Activated CD4-positive, alpha-beta memory T cell treated with anti-CD3 and anti-CD28 coated beads for 36 hours (primary cell): ENCODE measurements around the gene ANKS3. TPM values are rescaled to one million over a fixed set of nuclear protein-coding genes. Genes with fewer than 3 reads are reported as not detected.

Source experiments
- CTCF ChIA-PET: fragments of 350-600 bp; sonication (Branson Sonifier 250); formaldehyde crosslinking; loops from one replicate; lab custom pipeline; 2021; ENCODE audit warnings: antibody characterized with exemption, inconsistent platforms; lab: Charles Lee
- POLR2A ChIA-PET: fragments of 350-600 bp; sonication (Branson Sonifier 250); formaldehyde crosslinking; loops from one replicate; lab custom pipeline; 2021; ENCODE audit warnings: antibody characterized with exemption; lab: Charles Lee
- DNase-seq: peaks from one replicate; pipeline ENCODE4 v3.0.0-alpha.2; 2020
- H3K27ac Mint-ChIP-seq: one replicate; pipeline ENCODE4 v1.8.0; 2021; ENCODE audit warnings: mixed read lengths
- H3K27me3 Mint-ChIP-seq: one replicate; pipeline ENCODE4 v1.8.0; 2021; ENCODE audit warnings: mixed read lengths
- H3K36me3 Mint-ChIP-seq: one replicate; pipeline ENCODE4 v1.8.0; 2021; ENCODE audit warnings: mixed read lengths
- H3K4me1 Mint-ChIP-seq: one replicate; pipeline ENCODE4 v1.8.0; 2021; ENCODE audit warnings: low read depth, mixed read lengths
- H3K4me3 Mint-ChIP-seq: one replicate; pipeline ENCODE4 v1.8.0; 2021; ENCODE audit warnings: mild to moderate bottlenecking, mixed read lengths
- H3K9me3 Mint-ChIP-seq: one replicate; pipeline ENCODE4 v1.8.0; 2021; ENCODE audit warnings: mixed read lengths
- intact Hi-C: fragments of 100-400 bp; cut with micrococcal nuclease; formaldehyde crosslinking; loops from one replicate; pipeline ENCODE4 v1.15.1; 2023
- total RNA-seq, 2 experiments: library from RNA; stranded (reverse); gene quantifications; one replicate each; pipeline ENCODE4 v1.2.3, GENCODE V29; 2021

The ANKS3 gene
- total RNA-seq, 2 experiments from 2014 or later: 11.7 to 13.3 TPM

DNA sequence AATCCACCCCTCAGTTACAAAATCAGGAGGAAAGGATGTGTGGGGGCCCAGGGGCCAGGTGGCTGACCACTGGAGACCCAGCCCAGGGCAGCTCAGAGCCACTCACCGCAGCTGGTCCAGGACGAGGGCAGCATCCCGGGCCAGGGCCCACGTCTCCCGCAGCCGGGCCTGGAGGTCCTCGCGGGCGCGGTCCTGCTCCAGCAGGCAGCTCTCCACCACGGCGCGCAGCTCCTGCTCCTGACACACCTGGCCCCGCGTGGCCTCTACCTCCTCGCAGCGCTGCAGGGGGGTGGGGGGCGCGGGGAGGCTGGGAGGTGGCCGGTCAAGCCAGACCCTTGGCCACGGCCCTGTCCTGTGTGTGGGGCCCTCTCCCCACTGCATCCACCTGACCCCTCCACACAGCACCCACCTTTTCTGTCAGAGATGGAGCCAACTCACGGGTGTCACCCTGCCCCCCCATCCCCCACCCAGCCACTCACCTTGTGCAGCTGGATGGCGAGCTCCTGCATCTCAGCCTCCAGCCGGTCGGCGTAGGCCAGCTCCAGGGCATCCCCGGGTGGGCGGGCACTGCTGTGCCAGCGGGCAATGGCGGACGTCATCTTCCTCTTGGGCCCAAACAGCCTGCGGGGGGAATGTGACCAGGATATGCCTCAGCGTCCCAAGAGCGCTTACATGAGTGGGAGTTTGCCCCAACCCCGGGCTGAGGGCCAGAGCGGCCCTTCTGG lies 35.6 kb downstream of the ANKS3 start:
- no peaks in the 10 kb centered on the region for H3K9me3 Mint-ChIP-seq
- POLR2A ChIA-PET: no interaction called here
- H3K27me3 Mint-ChIP-seq: no peaks in the 10 kb centered on the region
- no peak overlapping the region for H3K4me3 Mint-ChIP-seq
- no peak for DNase-seq
- H3K36me3 Mint-ChIP-seq: peaks cover 6% of the 10 kb centered on the region
- CTCF ChIA-PET: no interaction called here
- intact Hi-C loops: no loop called here
- peaks cover 11% of the 10 kb centered on the region for H3K4me1 Mint-ChIP-seq
- H3K27ac Mint-ChIP-seq: no peak overlapping the region

DNA sequence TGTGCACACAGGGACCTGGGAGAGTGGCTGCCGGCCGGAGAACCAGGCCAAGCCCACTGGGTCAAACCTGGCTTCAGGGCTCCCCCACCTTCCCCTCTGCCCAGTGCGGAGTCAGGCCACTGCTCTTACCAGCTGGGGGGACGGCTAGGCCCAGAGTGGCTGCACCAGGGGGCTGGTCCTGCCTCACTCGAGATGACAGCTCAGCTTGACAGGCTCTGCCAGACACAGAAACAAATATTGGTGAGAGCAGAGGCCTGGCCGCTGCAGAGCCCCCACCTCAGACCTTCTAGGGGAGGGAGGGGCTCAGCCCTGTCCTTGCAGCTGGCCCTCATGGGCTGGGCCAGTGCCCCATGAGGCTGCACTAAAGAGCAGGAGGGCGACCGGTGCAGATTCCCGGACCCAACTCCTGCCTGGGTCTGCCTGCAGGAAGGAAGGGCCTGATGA lies 36.2 kb downstream of the ANKS3 start:
- Mint-ChIP-seq H3K4me1 (peaks cover 11% of the 10 kb centered on the region), H3K27me3 (no peaks in the 10 kb centered on the region), H3K9me3 (no peaks in the 10 kb centered on the region), H3K27ac (no peak overlapping the region), H3K4me3 (no peak overlapping the region), H3K36me3 (peaks cover 6% of the 10 kb centered on the region)
- intact Hi-C loops: no loop called here
- ChIA-PET CTCF (no interaction called here), POLR2A (no interaction called here)
- no peak for DNase-seq

GRCh38 chr16:4696905-4697847 lies 36.9 kb downstream of the ANKS3 start:
- H3K9me3 Mint-ChIP-seq: no peaks in the 10 kb centered on the region
- ChIA-PET POLR2A (no interaction called here), CTCF (no interaction called here)
- no peak for DNase-seq
- no peak overlapping the region for H3K4me3 Mint-ChIP-seq
- H3K27me3 Mint-ChIP-seq: no peaks in the 10 kb centered on the region
- H3K4me1 Mint-ChIP-seq: peaks cover 17% of the 10 kb centered on the region
- peaks cover 6% of the 10 kb centered on the region for H3K36me3 Mint-ChIP-seq
- H3K27ac Mint-ChIP-seq: no peak overlapping the region
- intact Hi-C loops: no loop called here

DNA sequence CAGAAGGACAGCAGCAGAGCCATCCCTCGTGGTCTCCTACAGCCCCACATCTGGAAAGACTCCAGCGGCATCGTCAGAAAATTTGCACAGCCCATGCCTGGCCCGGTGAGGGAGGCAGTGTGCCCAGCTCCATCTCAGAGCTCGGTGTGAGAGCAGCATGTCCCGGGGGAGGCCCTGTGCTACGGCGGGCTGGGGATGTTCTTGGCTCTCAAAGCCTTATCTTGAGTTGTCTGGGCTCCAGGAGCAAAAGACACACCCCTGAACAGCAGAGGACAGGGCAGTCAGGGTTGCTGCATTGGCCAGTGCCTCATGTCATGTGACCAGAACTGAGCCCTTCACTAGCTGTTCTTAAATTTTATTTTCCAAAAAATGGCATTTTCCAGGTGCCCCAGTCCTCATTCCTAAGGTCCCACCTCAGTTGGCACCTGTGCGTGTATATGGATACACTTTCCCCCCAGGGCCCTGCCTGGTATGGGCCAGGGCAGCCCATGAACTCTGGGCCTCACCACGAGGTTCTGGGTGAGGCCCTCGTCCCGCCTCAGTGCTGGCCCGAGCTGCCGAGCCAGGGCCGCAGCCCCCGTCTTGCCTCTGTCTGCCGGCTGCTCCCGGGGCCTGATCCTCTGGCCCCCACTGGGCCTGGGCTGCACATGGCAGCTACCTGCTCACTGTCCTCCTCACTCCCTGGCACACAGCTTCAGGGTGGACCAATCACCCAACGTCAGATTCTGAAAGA lies 37.7 kb downstream of the ANKS3 start:
- no peak for DNase-seq
- peaks cover 6% of the 10 kb centered on the region for H3K36me3 Mint-ChIP-seq
- H3K9me3 Mint-ChIP-seq: no peaks in the 10 kb centered on the region
- peaks cover 17% of the 10 kb centered on the region for H3K4me1 Mint-ChIP-seq
- intact Hi-C loops: no loop called here
- no peaks in the 10 kb centered on the region for H3K27me3 Mint-ChIP-seq
- ChIA-PET CTCF (interaction anchor here (1.0 to 1.4 kb wide), 2 partner anchors 46 to 116 kb away, joined by 3 to 5 read pairs; no protein-coding TSS in a partner anchor), POLR2A (interaction anchor here (1.3 kb wide), 1 partner anchor 38 kb away, joined by 5 read pairs; the partner anchor contains the start of genes ANKS3 and DNAAF8)
- no peak overlapping the region for H3K4me3 Mint-ChIP-seq
- no peak overlapping the region for H3K27ac Mint-ChIP-seq

DNA sequence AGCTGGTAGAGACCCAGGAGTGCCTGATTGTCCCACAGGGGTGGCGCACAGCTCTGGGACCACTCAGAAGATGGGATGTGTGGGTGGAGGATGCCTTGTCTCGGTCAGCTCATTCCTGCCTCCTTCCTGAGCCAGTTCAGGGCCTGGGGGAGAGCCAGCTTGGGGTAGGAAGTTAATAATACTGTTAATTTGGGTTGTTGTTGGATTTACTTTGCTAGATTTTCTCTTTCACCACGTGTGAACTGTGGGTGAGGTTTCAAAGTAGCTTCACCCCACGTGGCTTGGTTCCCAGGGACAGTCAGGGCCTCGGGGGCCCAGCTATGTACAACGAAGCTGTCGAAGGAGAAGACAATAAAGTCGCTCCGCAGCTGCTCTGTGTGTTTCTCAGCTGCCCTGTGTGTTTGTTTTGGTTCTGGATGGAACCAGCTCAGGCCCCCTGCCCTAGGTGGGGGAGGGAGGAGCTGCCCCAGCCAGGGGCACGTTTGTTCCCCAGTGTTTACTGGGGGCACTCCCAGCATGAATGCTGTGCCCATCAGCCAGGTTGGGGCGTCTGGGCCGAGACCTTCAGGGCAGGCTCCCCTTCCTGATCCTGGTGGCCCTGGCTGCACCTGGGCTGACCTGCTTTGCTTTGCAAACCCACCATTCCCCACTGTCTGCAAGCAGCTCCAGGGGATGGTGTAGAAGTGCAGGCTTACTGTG lies 38.4 kb downstream of the ANKS3 start:
- H3K4me3 Mint-ChIP-seq: peak overlapping the region; percentile 79
- H3K4me1 Mint-ChIP-seq: peaks cover 17% of the 10 kb centered on the region
- H3K27ac Mint-ChIP-seq: no peak overlapping the region
- CTCF ChIA-PET: interaction anchor here (1.0 to 1.4 kb wide), 2 partner anchors 45 to 117 kb away, joined by 3 to 5 read pairs; no protein-coding TSS in a partner anchor
- H3K9me3 Mint-ChIP-seq: no peaks in the 10 kb centered on the region
- POLR2A ChIA-PET: interaction anchor here (1.3 kb wide), 1 partner anchor 39 kb away, joined by 5 read pairs; the partner anchor contains the start of genes ANKS3 and DNAAF8
- intact Hi-C loops: no loop called here
- no peak for DNase-seq
- peaks cover 6% of the 10 kb centered on the region for H3K36me3 Mint-ChIP-seq
- H3K27me3 Mint-ChIP-seq: no peaks in the 10 kb centered on the region

DNA sequence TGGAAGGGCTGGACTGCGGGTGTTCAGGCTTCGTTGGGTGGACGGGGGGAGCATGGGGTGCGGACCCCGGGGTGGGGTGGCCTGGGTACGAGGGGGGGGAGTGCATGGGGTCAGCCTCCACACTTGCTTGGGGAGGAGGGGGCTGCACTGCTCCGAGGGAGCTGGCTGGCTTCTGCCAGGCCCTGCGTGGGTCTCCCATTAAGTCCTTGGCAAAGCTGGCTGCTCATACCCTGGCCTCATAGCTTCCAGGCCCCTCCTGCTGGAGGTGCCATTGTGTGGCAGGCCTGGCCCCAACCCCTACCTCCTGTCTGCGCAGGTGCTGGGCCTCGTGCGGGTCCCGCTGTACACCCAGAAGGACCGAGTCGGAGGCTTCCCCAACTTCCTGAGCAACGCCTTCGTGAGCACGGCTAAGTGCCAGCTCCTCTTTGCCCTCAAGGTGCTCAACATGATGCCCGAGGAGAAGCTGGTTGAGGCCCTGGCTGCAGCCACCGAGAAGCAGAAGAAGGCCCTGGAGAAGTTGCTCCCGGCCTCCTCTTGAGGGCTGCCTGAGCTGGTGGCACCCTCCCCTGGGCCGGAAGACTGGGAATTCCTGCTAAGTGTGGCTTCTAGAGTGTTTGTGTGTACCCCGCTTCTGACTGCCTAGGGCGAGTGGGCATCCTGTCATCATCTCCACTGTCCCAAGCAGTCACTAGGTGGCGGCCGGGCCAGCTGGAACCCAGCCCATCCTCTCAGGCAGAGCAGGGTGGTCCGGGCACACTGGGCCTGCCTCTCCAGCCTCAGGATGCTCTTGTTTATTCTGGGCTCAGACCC lies 39.2 kb downstream of the ANKS3 start:
- no peak for DNase-seq
- H3K36me3 Mint-ChIP-seq: peaks cover 5% of the 10 kb centered on the region
- peak overlapping the region; percentile 79 for H3K4me3 Mint-ChIP-seq
- POLR2A ChIA-PET: interaction anchor here (0.6 to 1.9 kb wide), 4 partner anchors 18 to 279 kb away, joined by 3 to 7 read pairs (median 4); partner anchors contain the start of genes ANKS3 and DNAAF8
- intact Hi-C loops: loop anchor here (5.0 kb wide), 1 partner anchor 402 kb away; the partner anchor contains the start of gene EEF2KMT
- no peaks in the 10 kb centered on the region for H3K27me3 Mint-ChIP-seq
- no peaks in the 10 kb centered on the region for H3K9me3 Mint-ChIP-seq
- CTCF ChIA-PET: interaction anchor here (1.4 kb wide), 1 partner anchor 44 kb away, joined by 5 read pairs; no protein-coding TSS in a partner anchor
- H3K27ac Mint-ChIP-seq: peak overlapping the region; percentile 45
- peaks cover 13% of the 10 kb centered on the region for H3K4me1 Mint-ChIP-seq

GRCh38 chr16:4693956-4694641 lies 40.0 kb downstream of the ANKS3 start:
- no peaks in the 10 kb centered on the region for H3K27me3 Mint-ChIP-seq

GRCh38 chr16:4693296-4693955 lies 40.6 kb downstream of the ANKS3 start, which contains the start of gene NUDT16L1:
NUDT16L1 (plus strand) TSS chr16:4693562; CDS start chr16:4693727, 165 bp downstream.
- Mint-ChIP-seq H3K4me3 (peak within 1 kb of the TSS; percentile 79), H3K36me3 (no peaks in the 10 kb centered on the region), H3K9me3 (no peaks in the 10 kb centered on the region), H3K4me1 (peaks cover 13% of the 10 kb centered on the region), H3K27me3 (no peaks in the 10 kb centered on the region), H3K27ac (peak within 1 kb of the TSS; percentile 69)
- peak; percentile 98 for DNase-seq
- POLR2A ChIA-PET: interaction anchor here (0.6 to 1.9 kb wide), 4 partner anchors 13 to 278 kb away, joined by 3 to 7 read pairs (median 3); partner anchors contain the start of genes ANKS3 and DNAAF8
- intact Hi-C loops: loop anchor here (1.0 to 5.0 kb wide), 5 partner anchors 41 to 404 kb away; partner anchors contain the start of genes ANKS3, DNAAF8, EEF2KMT and MGRN1
- CTCF ChIA-PET: interaction anchor here (1.2 to 1.7 kb wide), 2 partner anchors 11 to 43 kb away, joined by 4 to 9 read pairs; no protein-coding TSS in a partner anchor

More at GRCh38 chr16:4693956-4694641, 40.0 kb downstream of the ANKS3 start:
- ChIA-PET CTCF (interaction anchor here (1.2 kb wide), 1 partner anchor 44 kb away, joined by 4 read pairs; no protein-coding TSS in a partner anchor), POLR2A (interaction anchor here (0.6 to 1.9 kb wide), 4 partner anchors 13 to 278 kb away, joined by 3 to 7 read pairs (median 3); partner anchors contain the start of genes ANKS3 and DNAAF8)
- Mint-ChIP-seq H3K4me1 (peaks cover 13% of the 10 kb centered on the region), H3K36me3 (no peaks in the 10 kb centered on the region), H3K27ac (peak overlapping the region; percentile 45), H3K9me3 (no peaks in the 10 kb centered on the region), H3K4me3 (peak overlapping the region; percentile 79)
- intact Hi-C loops: loop anchor here (1.0 to 5.0 kb wide), 5 partner anchors 40 to 403 kb away; partner anchors contain the start of genes ANKS3, DNAAF8, EEF2KMT and MGRN1
- DNase-seq: peak; percentile 55
